Fibroblast of mammary gland (primary cell): ENCODE results near the gene VWA1.
"Not testable (repeated sequence)": the region's sequence is repeated elsewhere in the genome, so short reads cannot be mapped to it uniquely, and the experiment has no call there.

Source experiments
- DNase-seq: peaks from one replicate; pipeline ENCODE4 v3.0.0-alpha.2; 2010; ENCODE audit warnings: low read depth
- H3K4me3 ChIP-seq: 2 replicates; pipeline ENCODE4 v1.5.1; 2011; ENCODE audit warnings: low read depth, mild to moderate bottlenecking, low read length, moderate library complexity; ENCODE audit not compliant: control insufficient read depth
- TF ChIP-seq, protein P1 (sequence below): conservative IDR thresholded peaks from 2 replicates; pipeline ENCODE4 v1.5.1; 2011; ENCODE audit warnings: low read depth, low read length, inconsistent platforms; ENCODE audit not compliant: control insufficient read depth, insufficient read depth

The VWA1 gene

DNA sequence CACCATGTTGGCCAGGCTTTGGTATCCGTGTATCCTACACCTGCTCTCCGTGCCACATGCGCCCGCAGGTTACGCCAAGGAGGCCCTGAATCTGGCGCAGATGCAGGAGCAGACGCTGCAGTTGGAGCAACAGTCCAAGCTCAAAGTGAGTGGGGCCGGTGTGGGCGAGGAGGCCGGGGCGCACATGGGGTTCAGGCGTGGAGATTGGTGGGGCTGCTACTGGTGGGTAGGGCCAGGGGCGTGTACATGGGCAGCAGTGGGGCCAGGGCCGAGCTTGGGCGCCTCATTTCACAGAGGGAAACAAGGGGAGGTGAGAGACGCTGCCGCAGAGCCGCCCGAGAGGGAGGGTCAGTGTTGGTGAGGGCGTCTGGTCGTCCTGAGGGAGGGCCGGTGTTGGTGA is 41.7 kb downstream of the VWA1 start:
- no peak for DNase-seq
- H3K4me3 ChIP-seq, result no peak overlapping the region
- TF ChIP-seq, protein P1, sequence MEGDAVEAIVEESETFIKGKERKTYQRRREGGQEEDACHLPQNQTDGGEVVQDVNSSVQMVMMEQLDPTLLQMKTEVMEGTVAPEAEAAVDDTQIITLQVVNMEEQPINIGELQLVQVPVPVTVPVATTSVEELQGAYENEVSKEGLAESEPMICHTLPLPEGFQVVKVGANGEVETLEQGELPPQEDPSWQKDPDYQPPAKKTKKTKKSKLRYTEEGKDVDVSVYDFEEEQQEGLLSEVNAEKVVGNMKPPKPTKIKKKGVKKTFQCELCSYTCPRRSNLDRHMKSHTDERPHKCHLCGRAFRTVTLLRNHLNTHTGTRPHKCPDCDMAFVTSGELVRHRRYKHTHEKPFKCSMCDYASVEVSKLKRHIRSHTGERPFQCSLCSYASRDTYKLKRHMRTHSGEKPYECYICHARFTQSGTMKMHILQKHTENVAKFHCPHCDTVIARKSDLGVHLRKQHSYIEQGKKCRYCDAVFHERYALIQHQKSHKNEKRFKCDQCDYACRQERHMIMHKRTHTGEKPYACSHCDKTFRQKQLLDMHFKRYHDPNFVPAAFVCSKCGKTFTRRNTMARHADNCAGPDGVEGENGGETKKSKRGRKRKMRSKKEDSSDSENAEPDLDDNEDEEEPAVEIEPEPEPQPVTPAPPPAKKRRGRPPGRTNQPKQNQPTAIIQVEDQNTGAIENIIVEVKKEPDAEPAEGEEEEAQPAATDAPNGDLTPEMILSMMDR, result no peak

DNA sequence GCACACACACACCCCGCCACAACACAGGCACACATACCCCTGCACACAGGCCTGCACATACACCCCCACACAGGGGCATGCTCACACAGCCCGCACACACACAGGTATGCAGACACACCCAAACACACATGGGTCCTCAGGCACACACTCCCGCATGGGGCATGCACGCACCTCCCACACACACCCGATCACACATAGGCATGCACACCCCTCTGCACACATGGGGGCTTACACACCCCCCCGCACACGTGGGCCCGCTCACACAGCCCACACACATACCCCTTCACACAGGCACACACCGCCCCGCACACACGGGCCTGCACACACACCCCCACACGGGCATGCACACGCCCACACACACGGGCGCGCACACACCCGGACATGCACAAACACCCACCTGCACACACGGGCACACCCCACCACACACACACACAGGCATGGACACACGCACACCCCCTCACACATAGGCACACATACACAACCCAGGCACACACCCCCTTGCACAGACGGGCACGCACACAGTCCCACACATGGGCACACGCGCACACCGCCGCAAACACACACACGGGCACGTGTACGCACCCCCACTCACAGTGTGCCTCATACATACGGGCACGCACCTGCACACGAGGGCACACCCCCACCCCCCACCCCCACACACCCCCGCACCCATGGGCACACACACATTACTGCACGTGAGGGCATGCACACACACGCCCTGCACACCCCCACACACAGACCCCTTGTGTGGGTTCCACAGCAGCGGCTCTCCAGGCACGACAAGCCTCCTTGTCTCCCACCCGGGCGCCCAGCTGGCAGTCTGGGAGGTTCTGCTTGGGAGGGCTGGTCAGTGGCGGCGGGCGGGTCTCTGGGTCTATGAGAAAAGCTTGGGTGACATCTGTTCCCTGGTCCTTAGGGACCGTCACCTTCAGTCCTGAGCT is 44.3 kb downstream of the VWA1 start:
- H3K4me3 ChIP-seq, result no peak overlapping the region
- TF ChIP-seq, protein P1, result no peak
- no peak for DNase-seq

DNA sequence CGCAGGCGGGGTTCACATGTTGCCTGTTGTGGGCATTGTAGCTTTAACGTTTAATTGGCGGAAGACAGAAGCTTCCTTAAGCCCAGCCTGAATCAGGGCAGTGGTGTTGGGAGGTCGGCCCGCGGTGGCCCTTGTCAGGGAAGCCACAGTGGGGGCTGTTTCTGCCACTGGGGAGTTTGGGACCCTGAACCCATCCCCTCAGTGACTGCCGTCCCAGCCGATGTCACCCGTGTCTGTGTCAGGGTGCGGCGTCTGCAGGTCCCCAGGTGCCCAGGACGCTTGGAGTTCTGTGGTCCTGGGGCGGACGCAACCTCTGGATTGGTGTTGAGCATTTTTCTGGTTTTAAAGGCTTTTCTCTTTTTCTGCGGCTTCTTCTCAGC is 45.0 kb downstream of the VWA1 start:
- DNase-seq, H3K4me3 ChIP-seq: not testable (repeated sequence)

DNA sequence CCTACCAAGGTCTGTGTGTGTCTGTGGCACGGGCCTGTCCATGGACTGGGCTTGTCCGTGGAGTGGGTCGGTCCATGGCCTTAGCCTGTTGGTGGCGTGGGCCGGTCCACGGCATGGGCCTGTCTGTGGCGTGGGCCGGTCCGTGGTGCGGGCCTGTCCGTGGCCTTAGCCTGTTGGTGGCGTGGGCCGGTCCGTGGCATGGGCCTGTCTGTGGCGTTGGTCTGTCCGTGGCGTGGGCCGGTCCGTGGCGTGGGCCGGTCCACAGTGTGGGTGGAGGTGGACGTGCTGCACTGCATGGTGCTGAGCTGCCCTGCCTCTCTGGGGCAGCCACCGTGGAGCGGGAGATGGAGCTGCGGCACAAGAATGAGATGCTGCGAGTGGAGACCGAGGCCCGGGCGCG is 46.3 kb downstream of the VWA1 start:
- DNase-seq, H3K4me3 ChIP-seq: not testable (repeated sequence)

DNA sequence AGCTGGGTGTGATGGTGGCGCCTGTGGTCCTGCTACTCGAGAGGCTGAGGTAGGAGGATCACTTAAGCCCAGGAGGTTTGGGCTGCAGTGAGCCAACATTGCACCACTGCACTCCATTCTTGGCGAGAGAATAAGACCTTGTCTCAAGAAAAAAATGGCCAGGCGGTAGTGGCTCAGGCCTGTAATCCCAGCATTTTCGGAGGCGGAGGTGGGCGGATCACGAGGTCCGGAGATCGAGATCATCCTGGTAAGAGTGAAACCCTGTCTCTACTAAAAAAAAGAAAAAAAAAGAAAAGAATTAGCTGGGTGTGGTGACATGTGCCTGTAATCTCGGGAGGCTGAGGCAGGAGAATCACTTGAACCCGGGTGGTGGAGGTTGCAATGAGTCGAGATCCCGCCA is 47.4 kb downstream of the VWA1 start:
- DNase-seq, result no peak
- H3K4me3 ChIP-seq, result no peak overlapping the region
- TF ChIP-seq, protein P1, result no peak

DNA sequence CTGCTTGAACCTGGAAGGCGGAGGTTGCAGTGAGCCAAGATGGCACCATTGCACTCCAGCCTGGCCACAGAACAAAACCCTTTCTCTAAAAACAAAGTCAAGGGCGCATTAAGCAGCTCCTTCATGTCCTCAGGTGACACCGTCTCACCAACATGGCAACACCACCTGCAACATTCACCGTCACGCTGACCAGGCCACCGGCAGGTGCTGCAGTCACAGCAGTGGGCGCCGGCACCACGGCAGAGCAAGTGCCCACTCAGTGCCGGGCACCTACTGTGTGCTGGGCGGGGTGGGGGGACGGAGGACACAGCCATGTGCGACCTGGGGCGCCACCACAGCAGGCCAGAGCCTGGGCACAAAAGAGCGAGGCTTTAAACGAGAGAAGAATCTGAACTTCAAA is 48.2 kb downstream of the VWA1 start:
- TF ChIP-seq, protein P1, result no peak
- H3K4me3 ChIP-seq, result no peak overlapping the region
- DNase-seq, result no peak

DNA sequence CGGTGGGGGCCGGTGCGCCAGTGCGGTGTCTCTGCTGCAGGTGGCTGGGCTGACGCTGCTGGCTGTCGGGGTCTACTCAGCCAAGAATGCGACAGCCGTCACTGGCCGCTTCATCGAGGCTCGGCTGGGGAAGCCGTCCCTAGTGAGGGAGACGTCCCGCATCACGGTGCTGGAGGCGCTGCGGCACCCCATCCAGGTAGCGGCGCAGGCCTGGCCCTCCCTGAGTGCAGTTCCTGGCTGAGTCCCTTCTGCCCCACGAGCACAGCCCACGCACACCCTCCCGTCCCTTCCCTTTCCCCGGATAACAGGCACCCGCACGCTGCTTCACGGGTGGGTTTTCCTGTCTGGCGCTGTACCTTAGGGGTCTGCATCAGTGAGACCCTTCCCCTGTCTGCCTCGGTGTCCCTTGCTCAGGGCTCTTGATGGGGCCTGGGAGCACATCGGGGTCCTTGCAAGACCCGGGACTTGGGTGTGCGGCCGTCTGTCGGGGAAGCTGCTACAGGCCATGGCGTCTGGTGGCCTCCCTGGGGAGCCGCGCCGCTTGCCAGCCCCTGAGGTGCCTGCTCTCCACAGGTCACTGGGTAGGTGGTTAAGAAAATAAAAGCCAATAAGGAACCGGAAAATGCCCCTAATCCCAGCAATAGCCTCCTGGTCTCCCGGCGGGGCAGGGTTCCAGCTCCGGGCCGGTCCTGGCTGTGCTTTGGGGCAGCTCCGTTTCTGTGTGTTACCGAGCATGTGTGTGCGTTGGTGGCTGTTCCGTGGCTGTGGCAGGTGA is 49.7 kb downstream of the VWA1 start:
- DNase-seq, H3K4me3 ChIP-seq: not testable (repeated sequence)

DNA sequence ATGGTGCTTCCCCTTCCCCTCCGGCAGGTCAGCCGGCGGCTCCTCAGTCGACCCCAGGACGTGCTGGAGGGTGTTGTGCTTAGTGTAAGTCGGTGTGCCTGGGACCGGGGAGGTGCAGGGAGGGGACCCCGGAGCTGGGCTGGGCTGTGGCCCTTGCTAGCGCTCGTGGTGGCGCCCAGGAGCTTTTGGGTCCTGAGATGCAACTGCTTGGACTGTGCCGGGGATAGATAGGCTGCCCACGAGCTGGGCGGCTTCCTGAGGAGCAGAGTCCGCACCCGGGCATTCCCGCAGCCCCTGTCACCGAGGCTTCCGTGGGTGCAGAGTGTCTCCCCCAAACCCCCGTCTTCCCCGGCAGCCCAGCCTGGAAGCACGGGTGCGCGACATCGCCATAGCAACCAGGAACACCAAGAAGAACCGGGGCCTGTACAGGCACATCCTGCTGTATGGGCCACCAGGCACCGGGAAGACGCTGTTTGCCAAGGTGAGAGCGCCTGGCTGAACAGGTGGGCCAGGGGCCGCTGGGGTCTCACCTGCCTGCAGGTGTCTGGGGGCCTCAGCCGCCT is 50.3 kb downstream of the VWA1 start:
- H3K4me3 ChIP-seq, DNase-seq: not testable (repeated sequence)

DNA sequence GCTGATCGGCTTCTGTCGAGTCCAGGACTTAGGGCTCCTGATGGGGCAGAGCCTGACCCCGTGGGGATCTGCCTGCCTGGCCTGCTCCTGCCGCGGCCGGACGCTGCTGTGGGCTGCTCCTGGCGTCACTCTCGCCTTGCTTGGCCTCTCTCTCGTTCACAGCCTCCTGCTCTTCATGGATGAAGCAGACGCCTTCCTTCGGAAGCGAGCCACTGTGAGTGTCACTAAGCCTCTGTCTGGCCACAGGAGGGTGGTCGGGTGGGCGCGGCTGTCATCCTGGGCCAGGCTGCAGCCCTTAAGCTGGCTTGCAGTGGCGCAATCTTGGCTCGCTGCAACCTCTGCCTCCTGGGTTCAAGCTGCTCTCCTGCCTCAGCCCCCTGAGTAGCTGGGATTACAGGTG is 52.2 kb downstream of the VWA1 start:
- TF ChIP-seq, protein P1, result no peak
- DNase-seq, result no peak
- no peak overlapping the region for H3K4me3 ChIP-seq
